ENCODE measurements around the gene ADAMTS3.

The ADAMTS3 gene

GRCh38 chr4:72408568-72408967, 160.5 kb downstream of the ADAMTS3 start:
- no peak for DNase-seq (ENCODE audit: low read depth)

- DNase-seq (ENCODE audit: low read depth) = no peak
Measured at GRCh38 chr4:72405417-72405816, 163.6 kb downstream of the ADAMTS3 start.

GRCh38 chr4:72397314-72397713, 171.7 kb downstream of the ADAMTS3 start:
- DNase-seq (ENCODE audit: low read depth) = no peak

- DNase-seq (ENCODE audit: low read depth) = no peak
Measured at GRCh38 chr4:72394012-72394663, 174.9 kb downstream of the ADAMTS3 start.

- DNase-seq (ENCODE audit: low read depth) = no peak
Measured at GRCh38 chr4:72391281-72391680, 177.7 kb downstream of the ADAMTS3 start.

- no peak for DNase-seq (ENCODE audit: low read depth)
Measured at GRCh38 chr4:72390409-72390808, 178.6 kb downstream of the ADAMTS3 start.

GRCh38 chr4:72388521-72388920, 180.5 kb downstream of the ADAMTS3 start:
- DNase-seq (ENCODE audit: low read depth) = no peak

GRCh38 chr4:72387959-72388358, 181.1 kb downstream of the ADAMTS3 start:
- no peak for DNase-seq (ENCODE audit: low read depth)

- no peak for DNase-seq (ENCODE audit: low read depth)
Measured at GRCh38 chr4:72383439-72383838, 185.6 kb downstream of the ADAMTS3 start.

- no peak for DNase-seq (ENCODE audit: low read depth)
Measured at GRCh38 chr4:72378901-72379300, 190.1 kb downstream of the ADAMTS3 start.

GRCh38 chr4:72377491-72378194, 191.4 kb downstream of the ADAMTS3 start:
- DNase-seq (ENCODE audit: low read depth) = no peak

GRCh38 chr4:72376901-72377300, 192.1 kb downstream of the ADAMTS3 start:
- no peak for DNase-seq (ENCODE audit: low read depth)

- DNase-seq (ENCODE audit: low read depth) = no peak
Measured at GRCh38 chr4:72375073-72375736, 193.8 kb downstream of the ADAMTS3 start.

GRCh38 chr4:72374159-72374558, 194.9 kb downstream of the ADAMTS3 start:
- no peak for DNase-seq (ENCODE audit: low read depth)

- no peak for DNase-seq (ENCODE audit: low read depth)
Measured at GRCh38 chr4:72366601-72367000, 202.4 kb downstream of the ADAMTS3 start.

GRCh38 chr4:72365981-72366380, 203.0 kb downstream of the ADAMTS3 start:
- DNase-seq (ENCODE audit: low read depth) = no peak

GRCh38 chr4:72365016-72365415, 204.0 kb downstream of the ADAMTS3 start:
- DNase-seq (ENCODE audit: low read depth) = no peak

- no peak for DNase-seq (ENCODE audit: low read depth)
Measured at GRCh38 chr4:72360075-72360474, 208.9 kb downstream of the ADAMTS3 start.

- DNase-seq (ENCODE audit: low read depth) = no peak
Measured at GRCh38 chr4:72358483-72358882, 210.5 kb downstream of the ADAMTS3 start.

GRCh38 chr4:72357908-72358307, 211.1 kb downstream of the ADAMTS3 start:
- DNase-seq (ENCODE audit: low read depth) = no peak

GRCh38 chr4:72352711-72353110, 216.3 kb downstream of the ADAMTS3 start:
- DNase-seq (ENCODE audit: low read depth) = no peak

- no peak for DNase-seq (ENCODE audit: low read depth)
Measured at GRCh38 chr4:72351521-72351920, 217.5 kb downstream of the ADAMTS3 start.

- no peak for DNase-seq (ENCODE audit: low read depth)
Measured at GRCh38 chr4:72348701-72349100, 220.3 kb downstream of the ADAMTS3 start.

All from fibroblast of the conjunctiva (primary cell).